GM12878 (cell line): ENCODE results near the gene CCR5. TPM values are rescaled to one million over a fixed set of nuclear protein-coding genes. Genes with fewer than 3 reads are reported as not detected.

Experiments
- ATAC-seq: fragments of 200-7000 bp; cut with Tn5 transposase; 3 replicates; pipeline ENCODE4 v1.9.1; 2020; ENCODE audit warnings: mild to moderate bottlenecking, moderate library complexity
- BruUV-seq: library from RNA; stranded (reverse); fragments of 400-500 nt; replicated peaks from 2 replicates; lab custom pipeline; 2021; lab: Mats Ljungman, UMichigan
- CTCF ChIA-PET: fragments of 300-600 bp; sonication (Branson Sonifier 250); formaldehyde crosslinking; extraction: SDS; loops from one replicate; lab custom pipeline; 2021; ENCODE audit warnings: inconsistent platforms; lab: Yijun Ruan, JAX
- POLR2A ChIA-PET: fragments of 350-600 bp; formaldehyde crosslinking; extraction: SDS; loops from one replicate; lab custom pipeline; 2021; ENCODE audit warnings: inconsistent platforms; lab: Charles Lee
- RAD21 ChIA-PET: fragments of 300-600 bp; sonication (Branson Sonifier 250); formaldehyde crosslinking; loops from one replicate; lab custom pipeline; 2023; ENCODE audit warnings: antibody characterized with exemption; ENCODE audit not compliant: unreplicated experiment; lab: Charles Lee
- SMC1A ChIA-PET: fragments of 300-600 bp; sonication (Branson Sonifier 250); formaldehyde crosslinking; loops from one replicate; lab custom pipeline; 2023; ENCODE audit not compliant: unreplicated experiment, uncharacterized antibody; lab: Charles Lee
- DNase-seq: peaks from one replicate; pipeline ENCODE4 v3.0.0-alpha.2; 2011; ENCODE audit warnings: low read depth, low spot score
- FAIRE-seq: peaks from 3 replicates; lab custom pipeline; 2011; peaks lifted over from hg19 to GRCh38; lab: Jason Lieb, UNC
- H2AFZ ChIP-seq: 2 replicates; pipeline ENCODE4 v1.6.0; 2011; ENCODE audit warnings: low read depth, low read length, control low read depth; ENCODE audit not compliant: control insufficient read depth
- H3K27ac ChIP-seq: 2 replicates; pipeline ENCODE4 v1.5.1; 2011; ENCODE audit warnings: control low read depth; ENCODE audit not compliant: control insufficient read depth, insufficient read depth
- H3K27me3 ChIP-seq, 2 experiments: replicated peaks in 1 of 2; 2 replicates each; pipeline versions ENCODE4 v1.6.0 to v1.6.1; 2011; ENCODE audit warnings: low read length in 1 of 2; ENCODE audit not compliant: control insufficient read depth in 2 of 2, insufficient read depth in 2 of 2
- H3K36me3 ChIP-seq, 2 experiments: 2 replicates each; pipeline ENCODE4 v1.5.1; 2011; ENCODE audit warnings: low read length in 1 of 2; ENCODE audit not compliant: control insufficient read depth in 2 of 2, insufficient read depth in 2 of 2
- H3K4me1 ChIP-seq: 2 replicates; pipeline ENCODE4 v1.6.1; 2011; ENCODE audit warnings: mild to moderate bottlenecking, low read length, moderate library complexity, mixed read lengths; ENCODE audit not compliant: control insufficient read depth, insufficient read depth
- H3K4me2 ChIP-seq: 2 replicates; pipeline ENCODE4 v1.6.0; 2011; ENCODE audit warnings: control low read depth; ENCODE audit not compliant: control insufficient read depth, insufficient read depth
- H3K4me3 ChIP-seq: fragments of 200-600 bp; sonication (generic); 2 replicates; pipeline ENCODE4 v1.5.1; 2016
- H3K79me2 ChIP-seq: 2 replicates; pipeline ENCODE4 v1.6.0; 2011; ENCODE audit warnings: low read length; ENCODE audit not compliant: control insufficient read depth, insufficient read depth
- H3K9ac ChIP-seq: 2 replicates; pipeline ENCODE4 v1.8.0; 2011; ENCODE audit warnings: low read length, control low read depth, mixed read lengths; ENCODE audit not compliant: control insufficient read depth, insufficient read depth
- H3K9me3 ChIP-seq: replicated peaks from 3 replicates; pipeline ENCODE4 v1.5.1; 2011; ENCODE audit warnings: mild to moderate bottlenecking, low read length; ENCODE audit not compliant: control insufficient read depth, insufficient read depth
- H4K20me1 ChIP-seq: 2 replicates; pipeline ENCODE4 v1.6.0; 2011; ENCODE audit not compliant: control insufficient read depth, insufficient read depth
- BHLHE40 ChIP-seq, 2 experiments: fragments of 450-650 bp in 1 of 2; IDR thresholded peaks; 2 replicates each; pipeline ENCODE4 v1.6.1; 2011 to 2017; ENCODE audit warnings: low read depth in 2 of 2, borderline replicate concordance in 1 of 2, improper control_type of control experiment in 1 of 2, low read length in 1 of 2, mild to moderate bottlenecking in 1 of 2
- CBFB ChIP-seq: IDR thresholded peaks from 2 replicates; pipeline ENCODE4 v1.6.1; 2016; ENCODE audit warnings: antibody characterized with exemption, low read depth
- NFXL1 ChIP-seq: fragments of 450-650 bp; IDR thresholded peaks from 2 replicates; pipeline ENCODE4 v1.6.1; 2017; ENCODE audit warnings: antibody characterized with exemption, mild to moderate bottlenecking, borderline replicate concordance
- POLR2AphosphoS5 ChIP-seq: IDR thresholded peaks from 2 replicates; pipeline ENCODE4 v1.6.1; 2011; ENCODE audit warnings: mild to moderate bottlenecking, low read length, inconsistent platforms
- SMAD5 ChIP-seq: IDR thresholded peaks from 2 replicates; pipeline ENCODE4 v1.6.1; 2016; ENCODE audit warnings: antibody characterized with exemption, low read depth
- TAF1 ChIP-seq: IDR thresholded peaks from 2 replicates; pipeline ENCODE4 v1.6.1; 2011; ENCODE audit warnings: mild to moderate bottlenecking, low read depth, low read length, borderline replicate concordance
- TCF12 ChIP-seq: IDR thresholded peaks from 2 replicates; pipeline ENCODE4 v1.6.1; 2011; ENCODE audit warnings: low read depth, mild to moderate bottlenecking, low read length
- YBX1 ChIP-seq: fragments of 450-650 bp; IDR thresholded peaks from 2 replicates; pipeline ENCODE4 v1.6.1; 2016; ENCODE audit warnings: antibody characterized with exemption
- WGBS: methylation state at CpG from one replicate; pipeline ENCODE4 v1.1.6; 2016; ENCODE audit warnings: low lambda C conversion rate; ENCODE audit not compliant: insufficient replicate concordance, insufficient coverage; ENCODE audit errors: missing lambda C conversion rate; 5-methylcytosine and 5-hydroxymethylcytosine counted together
- in situ Hi-C: fragments of 300-500 bp; cut with MboI; formaldehyde crosslinking; loops from 9 replicates; pipeline ENCODE4 v1.14.3; 2018; ENCODE audit warnings: mixed read lengths
- intact Hi-C: fragments of 100-400 bp; cut with micrococcal nuclease; formaldehyde crosslinking; loops from one replicate; pipeline ENCODE4 v1.14.2; 2022; ENCODE audit not compliant: unreplicated experiment
- polyA plus RNA-seq, 11 experiments: library from polyadenylated mRNA; depleted of rRNA in 4 of 11; unstranded in 6 of 11; stranded (reverse) in 5 of 11; fragments of >200 nt; fragmentation: Nextera tagmentation in 4 of 11; fragmentation: Illumina TruSeq in 1 of 11; extraction: Ambion mirVana in 4 of 11; extraction: Trizol in 1 of 11; gene quantifications; 1 replicate in 1 of 11; 2 replicates in 10 of 11; pipeline versions ENCODE4 v1.2.1 to v1.2.3, GENCODE V29; 2011 to 2016; ENCODE audit warnings: inconsistent platforms in 2 of 11, missing spikeins in 2 of 11, low read depth in 1 of 11
- total RNA-seq, 4 experiments: library from RNA; depleted of rRNA in 3 of 4; stranded (reverse); fragments of >200 nt in 3 of 4; fragmentation: Illumina TruSeq in 1 of 4; extraction: Trizol in 1 of 4; gene quantifications; 2 replicates each; pipeline versions ENCODE4 v1.2.1 to v1.2.3, GENCODE V29; 2013 to 2021
- TF ChIP-seq, protein P1 (sequence below): IDR thresholded peaks from 2 replicates; pipeline ENCODE4 v1.6.1; 2011; ENCODE audit warnings: borderline replicate concordance, low read depth, mild to moderate bottlenecking, moderate library complexity, mixed read lengths, low read length; ENCODE audit not compliant: insufficient read depth; ENCODE audit errors: extremely low read length
- TF ChIP-seq, protein P2 (sequence below): fragments of 150-350 bp; IDR thresholded peaks from 2 replicates; pipeline ENCODE4 v1.6.1; 2014; ENCODE audit warnings: mild to moderate bottlenecking, low read depth, low read length

The CCR5 gene
- total and polyA plus RNA-seq, 10 of the 15 experiments (the other 5 are each of a cell fraction or from before 2014, with no cell fraction given) = 0.17 to 1.6 (median 0.82) TPM; not detected in 1

DNA sequence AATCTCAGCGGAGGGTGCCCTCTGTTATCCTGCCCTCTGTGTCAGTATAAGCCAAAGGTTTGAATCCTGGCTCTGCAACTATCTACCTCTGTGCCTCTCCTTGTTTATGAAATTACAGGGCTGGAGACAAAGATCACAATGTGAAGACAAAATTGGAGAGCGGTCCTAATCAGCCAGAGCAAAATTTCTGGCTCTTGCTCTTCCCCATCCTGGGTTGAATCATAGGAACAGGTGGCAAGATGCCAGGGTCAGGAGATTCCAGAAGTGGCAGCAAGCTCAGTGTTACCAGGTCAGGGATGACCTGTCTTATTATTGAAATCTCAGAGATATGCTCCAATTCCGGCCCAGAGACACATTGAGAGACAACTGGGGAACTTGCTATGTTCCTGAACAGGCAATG lies 19.1 kb upstream of the CCR5 start:
- ATAC-seq = no peak
- Histone ChIP-seq H3K27me3 (no peaks in the 10 kb centered on the region; a peak in 1 of 4 replicates), H3K4me3 (no peak overlapping the region), H3K36me3 (no peaks in the 10 kb centered on the region), H3K79me2 (no peaks in the 10 kb centered on the region), H4K20me1 (no peaks in the 10 kb centered on the region), H2AFZ (no peak overlapping the region), H3K27ac (no peak overlapping the region), H3K9ac (no peak overlapping the region), H3K4me1 (peaks cover 31% of the 10 kb centered on the region), H3K4me2 (no peak overlapping the region), H3K9me3 (peaks cover 3% of the 10 kb centered on the region; the same call in 2 of the 3 replicates)
- no peak for DNase-seq
- intact Hi-C loops = loop anchor here (5.0 kb wide), 1 partner anchor 34 kb away; no protein-coding TSS in a partner anchor
- 72% methylated on average over 3 of the region's 3 CpGs for WGBS
- no TSS peak for BruUV-seq
- TF ChIP-seq TCF12 (no peak), CBFB (no peak), POLR2AphosphoS5 (no peak), BHLHE40 (IDR thresholded peaks at IDR 0.05; ENCODE audit: borderline replicate concordance in 1 of 2, low read depth in 2 of 2, low read length in 1 of 2) (no peak), YBX1 (no peak), NFXL1 (no peak), TAF1 (no peak), SMAD5 (no peak)
- TF ChIP-seq, protein P1, sequence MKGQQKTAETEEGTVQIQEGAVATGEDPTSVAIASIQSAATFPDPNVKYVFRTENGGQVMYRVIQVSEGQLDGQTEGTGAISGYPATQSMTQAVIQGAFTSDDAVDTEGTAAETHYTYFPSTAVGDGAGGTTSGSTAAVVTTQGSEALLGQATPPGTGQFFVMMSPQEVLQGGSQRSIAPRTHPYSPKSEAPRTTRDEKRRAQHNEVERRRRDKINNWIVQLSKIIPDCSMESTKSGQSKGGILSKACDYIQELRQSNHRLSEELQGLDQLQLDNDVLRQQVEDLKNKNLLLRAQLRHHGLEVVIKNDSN = no peak
- TF ChIP-seq, protein P2, sequence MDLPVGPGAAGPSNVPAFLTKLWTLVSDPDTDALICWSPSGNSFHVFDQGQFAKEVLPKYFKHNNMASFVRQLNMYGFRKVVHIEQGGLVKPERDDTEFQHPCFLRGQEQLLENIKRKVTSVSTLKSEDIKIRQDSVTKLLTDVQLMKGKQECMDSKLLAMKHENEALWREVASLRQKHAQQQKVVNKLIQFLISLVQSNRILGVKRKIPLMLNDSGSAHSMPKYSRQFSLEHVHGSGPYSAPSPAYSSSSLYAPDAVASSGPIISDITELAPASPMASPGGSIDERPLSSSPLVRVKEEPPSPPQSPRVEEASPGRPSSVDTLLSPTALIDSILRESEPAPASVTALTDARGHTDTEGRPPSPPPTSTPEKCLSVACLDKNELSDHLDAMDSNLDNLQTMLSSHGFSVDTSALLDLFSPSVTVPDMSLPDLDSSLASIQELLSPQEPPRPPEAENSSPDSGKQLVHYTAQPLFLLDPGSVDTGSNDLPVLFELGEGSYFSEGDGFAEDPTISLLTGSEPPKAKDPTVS = no peak
- CTCF ChIA-PET = interaction anchor here (0.6 to 2.4 kb wide), 6 partner anchors 9 to 184 kb away, joined by 3 to 15 read pairs (median 3); no protein-coding TSS in a partner anchor
- SMC1A ChIA-PET = interaction anchor here (1.1 to 4.1 kb wide), 6 partner anchors 9 to 134 kb away, joined by 3 to 31 read pairs (median 7); partner anchors contain the start of gene CCR5
- POLR2A ChIA-PET = no interaction called here
- FAIRE-seq = no peak
- in situ Hi-C loops = no loop called here
- RAD21 ChIA-PET = interaction anchor here (5.5 kb wide), 1 partner anchor 17 kb away, joined by 26 read pairs; no protein-coding TSS in a partner anchor
